MCF 10A (cell line): Measurements from ENCODE around the gene ARMH3. TPM values are rescaled to one million over a fixed set of nuclear protein-coding genes. Genes with fewer than 3 reads are reported as not detected.

Experiments
- BruUV-seq: library from RNA; stranded (reverse); fragments of 400-500 nt; replicated peaks from 2 replicates; lab custom pipeline; 2021; lab: Mats Ljungman, UMichigan
- CTCF ChIA-PET: fragments of 300-600 bp; sonication (Branson Sonifier 250); formaldehyde crosslinking; extraction: SDS; loops from one replicate; lab custom pipeline; 2021; ENCODE audit warnings: antibody characterized with exemption, inconsistent platforms; lab: Yijun Ruan, JAX
- POLR2A ChIA-PET: fragments of 300-600, 350-650 bp; sonication (Branson Sonifier 250); formaldehyde crosslinking; extraction: SDS; loops from one replicate; lab custom pipeline; 2020; ENCODE audit warnings: antibody characterized with exemption, inconsistent platforms; lab: Yijun Ruan, JAX
- DNase-seq: peaks from one replicate; pipeline ENCODE4 v3.0.0-alpha.2; 2018; ENCODE audit not compliant: unreplicated experiment
- H3K27ac Mint-ChIP-seq: one replicate; pipeline ENCODE4 v1.8.0; 2022; ENCODE audit warnings: mild to moderate bottlenecking, low read depth, mixed read lengths; ENCODE audit not compliant: unreplicated experiment
- H3K27me3 Mint-ChIP-seq: one replicate; pipeline ENCODE4 v1.8.0; 2022; ENCODE audit warnings: mixed read lengths; ENCODE audit not compliant: insufficient read depth, unreplicated experiment
- H3K36me3 Mint-ChIP-seq: one replicate; pipeline ENCODE4 v1.8.0; 2022; ENCODE audit warnings: mild to moderate bottlenecking, moderate library complexity, mixed read lengths; ENCODE audit not compliant: insufficient read depth, unreplicated experiment
- H3K4me1 Mint-ChIP-seq: one replicate; pipeline ENCODE4 v1.8.0; 2022; ENCODE audit warnings: mixed read lengths; ENCODE audit not compliant: insufficient read depth, unreplicated experiment
- H3K4me3 Mint-ChIP-seq: one replicate; pipeline ENCODE4 v1.8.0; 2022; ENCODE audit warnings: mild to moderate bottlenecking, moderate library complexity, mixed read lengths; ENCODE audit not compliant: unreplicated experiment
- H3K9me3 Mint-ChIP-seq: one replicate; pipeline ENCODE4 v1.8.0; 2022; ENCODE audit warnings: mixed read lengths; ENCODE audit not compliant: unreplicated experiment
- intact Hi-C: fragments of 100-400 bp; cut with micrococcal nuclease; formaldehyde crosslinking; loops from 2 replicates; pipeline ENCODE4 v1.14.1; 2022
- total RNA-seq: library from RNA; stranded (reverse); gene quantifications from 2 replicates; pipeline ENCODE4 v1.2.3, GENCODE V29; 2022
- TF ChIP-seq, protein P1 (sequence below): fragments of 200-600 bp; IDR thresholded peaks from one replicate; pipeline ENCODE4 v1.8.0; 2022; ENCODE audit warnings: antibody characterized with exemption, mild to moderate bottlenecking; ENCODE audit not compliant: unreplicated experiment

ARMH3 gene
- total RNA-seq, 1 experiment from 2014 or later = 17.6 TPM

GRCh38 chr10:101875068-101875688, 180.8 kb downstream of the ARMH3 start:
- intact Hi-C loops = no loop called here
- ChIA-PET POLR2A (interaction anchor here (0.9 kb wide), 1 partner anchor 18 kb away, joined by 3 read pairs; no protein-coding TSS in a partner anchor), CTCF (interaction anchor here (0.6 to 2.0 kb wide), 6 partner anchors 11 to 273 kb away, joined by 3 to 7 read pairs (median 4); no protein-coding TSS in a partner anchor)
- TF ChIP-seq, protein P1, sequence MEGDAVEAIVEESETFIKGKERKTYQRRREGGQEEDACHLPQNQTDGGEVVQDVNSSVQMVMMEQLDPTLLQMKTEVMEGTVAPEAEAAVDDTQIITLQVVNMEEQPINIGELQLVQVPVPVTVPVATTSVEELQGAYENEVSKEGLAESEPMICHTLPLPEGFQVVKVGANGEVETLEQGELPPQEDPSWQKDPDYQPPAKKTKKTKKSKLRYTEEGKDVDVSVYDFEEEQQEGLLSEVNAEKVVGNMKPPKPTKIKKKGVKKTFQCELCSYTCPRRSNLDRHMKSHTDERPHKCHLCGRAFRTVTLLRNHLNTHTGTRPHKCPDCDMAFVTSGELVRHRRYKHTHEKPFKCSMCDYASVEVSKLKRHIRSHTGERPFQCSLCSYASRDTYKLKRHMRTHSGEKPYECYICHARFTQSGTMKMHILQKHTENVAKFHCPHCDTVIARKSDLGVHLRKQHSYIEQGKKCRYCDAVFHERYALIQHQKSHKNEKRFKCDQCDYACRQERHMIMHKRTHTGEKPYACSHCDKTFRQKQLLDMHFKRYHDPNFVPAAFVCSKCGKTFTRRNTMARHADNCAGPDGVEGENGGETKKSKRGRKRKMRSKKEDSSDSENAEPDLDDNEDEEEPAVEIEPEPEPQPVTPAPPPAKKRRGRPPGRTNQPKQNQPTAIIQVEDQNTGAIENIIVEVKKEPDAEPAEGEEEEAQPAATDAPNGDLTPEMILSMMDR = no peak
- Mint-ChIP-seq H3K9me3 (no peaks in the 10 kb centered on the region), H3K4me1 (peaks cover 6% of the 10 kb centered on the region), H3K36me3 (peaks cover 23% of the 10 kb centered on the region), H3K4me3 (no peak overlapping the region), H3K27ac (no peak overlapping the region), H3K27me3 (no peaks in the 10 kb centered on the region)
- no peak for DNase-seq
- no TSS peak for BruUV-seq

- Mint-ChIP-seq H3K27ac (no peak overlapping the region), H3K4me3 (no peak overlapping the region), H3K4me1 (no peaks in the 10 kb centered on the region), H3K9me3 (no peaks in the 10 kb centered on the region), H3K36me3 (peaks cover 23% of the 10 kb centered on the region), H3K27me3 (no peaks in the 10 kb centered on the region)
- no TSS peak for BruUV-seq
- CTCF ChIA-PET = interaction anchor here (0.6 to 2.0 kb wide), 6 partner anchors 11 to 1976 kb away, joined by 3 to 7 read pairs (median 3); no protein-coding TSS in a partner anchor
- TF ChIP-seq, protein P1 = no peak
- POLR2A ChIA-PET = interaction anchor here (0.9 to 1.2 kb wide), 2 partner anchors 17 to 51 kb away, joined by 3 read pairs; no protein-coding TSS in a partner anchor
- intact Hi-C loops = no loop called here
- no peak for DNase-seq
These were observed 181.7 kb downstream of the ARMH3 start for GRCh38 chr10:101874252-101874651.

- POLR2A ChIA-PET = no interaction called here
- Mint-ChIP-seq H3K36me3 (peaks cover 15% of the 10 kb centered on the region), H3K9me3 (peaks cover 9% of the 10 kb centered on the region), H3K4me1 (no peaks in the 10 kb centered on the region), H3K4me3 (no peak overlapping the region), H3K27ac (no peak overlapping the region), H3K27me3 (no peaks in the 10 kb centered on the region)
- no TSS peak for BruUV-seq
- DNase-seq = no peak
- CTCF ChIA-PET = interaction anchor here (0.7 kb wide), 1 partner anchor 87 kb away, joined by 4 read pairs; no protein-coding TSS in a partner anchor
- TF ChIP-seq, protein P1 = no peak
- intact Hi-C loops = no loop called here
These were observed 188.0 kb downstream of the ARMH3 start for GRCh38 chr10:101867931-101868330.

- CTCF ChIA-PET = interaction anchor here (0.6 to 3.5 kb wide), 6 partner anchors 11 to 267 kb away, joined by 3 to 25 read pairs (median 4); no protein-coding TSS in a partner anchor
- H3K36me3 Mint-ChIP-seq = peaks cover 21% of the 10 kb centered on the region
- H3K4me3 Mint-ChIP-seq = no peak overlapping the region
- POLR2A ChIA-PET = interaction anchor here (0.6 to 1.3 kb wide), 2 partner anchors 13 to 100 kb away, joined by 3 read pairs; no protein-coding TSS in a partner anchor
- no peaks in the 10 kb centered on the region for H3K4me1 Mint-ChIP-seq
- peaks cover 9% of the 10 kb centered on the region for H3K9me3 Mint-ChIP-seq
- H3K27me3 Mint-ChIP-seq = no peaks in the 10 kb centered on the region
- intact Hi-C loops = no loop called here
- no peak for DNase-seq
- no peak overlapping the region for H3K27ac Mint-ChIP-seq
- no TSS peak for BruUV-seq
- TF ChIP-seq, protein P1 = no peak
These were observed 196.4 kb downstream of the ARMH3 start for GRCh38 chr10:101859530-101859929.
